Tracheal epithelial cell (primary cell): ENCODE measurements around the gene RBM24. TPM values are rescaled to one million over a fixed set of nuclear protein-coding genes. Genes with fewer than 3 reads are reported as not detected.

Experiments
- total RNA-seq: library from RNA; depleted of rRNA; stranded (reverse); fragments of >200 nt; gene quantifications from 2 replicates; pipeline ENCODE4 v1.2.1, GENCODE V29; 2014

The RBM24 gene
- under 0.01 and 0.96 TPM in 2 replicates for total RNA-seq

DNA sequence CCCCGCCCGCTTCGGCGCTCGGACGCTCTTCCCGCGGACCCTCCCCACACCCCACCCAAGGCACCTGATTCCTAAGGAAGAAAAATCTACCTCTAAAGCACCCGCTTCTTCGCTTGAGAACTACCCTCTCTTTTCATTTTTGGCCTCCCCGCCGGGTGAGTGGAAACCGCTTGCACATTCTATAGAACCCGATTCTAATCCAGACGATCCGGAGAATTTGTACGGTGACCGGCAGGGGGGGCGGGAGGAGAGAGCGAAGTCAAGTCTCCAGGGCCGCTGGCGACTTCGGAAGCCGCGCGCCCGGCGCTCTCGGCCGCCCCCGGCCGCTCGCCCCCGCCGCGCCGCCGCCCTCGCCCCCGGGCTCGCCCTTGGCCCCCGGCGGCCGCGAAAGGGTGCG, at the start of gene RBM24:
Gene RBM24, plus strand, starts transcription at position 262 of the 397 bp plus-strand sequence. CDS start 221 bp downstream, outside the sequence.

Other genes with a start within 250 kb of the RBM24 start
- gene STMND1, start 179.3 kb upstream of the RBM24 start, total RNA-seq = 0.24 TPM in 1 of 2 replicates, not detected in the other
- gene CAP2, start 112.2 kb downstream of the RBM24 start, total RNA-seq = 3.2 and 5.3 TPM in 2 replicates